Measurements from ENCODE around the gene FCGR3B.
A peak's percentile ranks its signal among the peaks of the same experiment; 100 is the strongest.
"Not testable (repeated sequence)": the region's sequence is repeated elsewhere in the genome, so short reads cannot be mapped to it uniquely, and the experiment has no call there.

FCGR3B gene

DNA sequence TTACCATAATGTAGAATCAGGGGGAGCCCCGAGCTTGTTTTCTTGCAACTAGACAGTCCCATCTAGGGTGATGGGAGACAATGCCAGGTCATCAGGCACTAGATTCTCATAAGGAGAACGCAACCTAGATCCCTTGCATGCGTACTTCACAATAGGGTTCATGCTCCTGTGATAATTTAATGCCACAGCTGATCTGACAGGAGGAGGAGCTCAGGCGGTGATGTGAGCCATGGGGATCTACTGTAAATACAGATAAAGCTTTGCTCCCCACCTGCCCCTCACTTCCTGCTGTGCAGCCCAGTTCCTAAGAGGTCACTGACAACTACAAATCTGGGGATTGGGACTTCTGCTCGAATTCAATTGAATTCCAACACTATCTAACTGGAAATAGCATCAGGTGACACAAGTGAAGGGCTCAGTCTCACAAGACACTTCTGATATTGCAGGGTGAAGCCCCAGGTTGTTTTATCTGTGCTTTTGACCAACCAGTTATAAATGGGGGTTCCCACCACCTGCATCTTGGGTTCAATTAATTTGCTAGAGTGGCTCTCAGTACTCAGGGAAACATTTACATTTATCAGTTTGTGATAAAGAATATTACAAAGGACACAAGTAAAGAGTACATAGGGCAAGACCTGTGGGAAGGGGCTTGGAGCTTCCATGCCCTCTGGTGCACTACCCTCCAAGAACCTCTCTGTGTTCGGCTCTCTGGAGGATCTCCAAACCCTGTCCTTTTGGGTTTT is 7.4 kb upstream of the FCGR3B start:
- not testable (repeated sequence) for DNase-seq

- DNase-seq: not testable (repeated sequence)
Observed at GRCh38 chr1:161636976-161637375, 6.0 kb upstream of the FCGR3B start.

DNA sequence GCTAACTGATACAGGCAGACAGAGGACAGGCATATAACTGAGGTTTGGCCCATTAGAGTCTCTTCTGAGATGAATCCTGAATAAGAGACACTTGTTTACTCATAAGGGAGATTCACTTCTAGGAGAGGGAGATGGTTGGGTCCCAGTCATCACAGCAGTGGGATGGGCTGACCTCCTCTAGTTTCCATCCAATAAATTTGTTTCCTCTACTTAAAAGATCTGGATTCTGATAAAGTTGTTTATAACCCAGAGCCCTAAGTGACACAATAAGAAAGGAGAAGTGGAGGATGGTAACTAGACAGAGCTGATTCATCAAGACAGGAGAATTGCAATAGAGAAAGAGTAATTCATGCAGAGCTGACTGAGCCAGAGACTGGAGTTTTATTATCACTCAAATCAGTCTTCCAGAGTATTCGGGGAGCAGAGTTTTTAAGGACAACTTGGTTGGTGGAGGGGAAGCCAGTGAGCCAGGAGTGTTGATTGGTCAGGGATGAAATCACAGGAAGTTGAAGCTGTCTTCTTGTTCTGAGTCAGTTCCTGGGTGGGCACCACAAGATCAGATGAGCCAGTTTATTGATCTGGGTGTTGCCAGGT is 5.3 kb upstream of the FCGR3B start:
- DNase-seq: peak; percentile 26 to 54

- not testable (repeated sequence) for DNase-seq
Observed at GRCh38 chr1:161634993-161635392, 4.0 kb upstream of the FCGR3B start.

- not testable (repeated sequence) for DNase-seq
Observed at GRCh38 chr1:161630128-161630742, 741 bp downstream of the FCGR3B start.

DNA sequence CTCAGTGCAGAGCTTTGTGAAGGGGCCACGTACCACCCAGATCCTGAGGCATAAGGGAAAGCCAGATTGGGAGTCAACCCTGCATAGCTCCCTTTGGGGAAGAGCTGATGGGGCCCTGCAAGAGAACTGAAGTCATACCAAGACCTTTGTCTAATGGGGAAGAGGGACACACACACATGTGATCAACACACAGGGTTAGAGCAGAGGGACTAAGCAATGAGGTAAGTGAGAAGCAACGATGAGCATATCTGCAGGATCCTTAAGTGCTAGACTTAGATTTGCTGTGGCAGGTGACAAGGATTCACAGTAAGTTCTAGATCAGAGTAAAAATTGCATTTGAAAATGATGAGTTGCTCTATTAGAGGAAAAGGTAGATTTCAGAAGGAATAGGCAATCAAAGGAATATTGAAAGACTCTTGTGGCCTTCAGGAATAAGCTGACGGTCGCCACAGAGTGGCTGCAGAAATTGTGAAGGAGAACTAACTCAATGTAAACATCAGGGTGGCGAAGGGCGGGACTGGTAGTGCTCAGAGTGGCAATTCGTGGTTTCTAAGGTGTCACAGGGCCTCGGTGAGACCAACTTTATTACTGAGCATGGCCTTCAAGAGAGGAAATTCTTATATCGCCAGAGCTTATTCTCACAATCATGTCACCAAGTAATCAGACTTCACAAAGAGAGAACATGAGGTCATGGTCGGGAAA is 4.4 kb downstream of the FCGR3B start:
- not testable (repeated sequence) for DNase-seq

DNA sequence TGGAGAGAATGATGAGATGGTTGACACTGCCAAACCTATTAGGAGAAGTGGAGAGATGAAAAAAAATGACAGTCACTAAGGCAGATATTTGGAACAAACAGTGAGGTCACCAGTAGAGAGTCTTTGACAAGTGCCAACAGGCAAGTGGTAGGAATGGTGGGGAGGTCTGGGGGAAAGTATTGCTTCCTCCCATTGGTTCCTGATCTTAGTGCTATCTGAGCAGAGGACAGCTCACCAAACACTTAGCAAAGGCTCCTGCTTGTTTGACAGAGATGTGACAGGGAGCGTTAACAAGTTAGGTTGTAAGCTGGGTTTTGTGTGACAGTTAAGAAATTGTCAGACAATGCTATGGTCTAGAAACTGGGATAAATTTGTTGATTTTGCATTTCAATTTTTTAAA is 6.4 kb downstream of the FCGR3B start:
- not testable (repeated sequence) for DNase-seq

DNA sequence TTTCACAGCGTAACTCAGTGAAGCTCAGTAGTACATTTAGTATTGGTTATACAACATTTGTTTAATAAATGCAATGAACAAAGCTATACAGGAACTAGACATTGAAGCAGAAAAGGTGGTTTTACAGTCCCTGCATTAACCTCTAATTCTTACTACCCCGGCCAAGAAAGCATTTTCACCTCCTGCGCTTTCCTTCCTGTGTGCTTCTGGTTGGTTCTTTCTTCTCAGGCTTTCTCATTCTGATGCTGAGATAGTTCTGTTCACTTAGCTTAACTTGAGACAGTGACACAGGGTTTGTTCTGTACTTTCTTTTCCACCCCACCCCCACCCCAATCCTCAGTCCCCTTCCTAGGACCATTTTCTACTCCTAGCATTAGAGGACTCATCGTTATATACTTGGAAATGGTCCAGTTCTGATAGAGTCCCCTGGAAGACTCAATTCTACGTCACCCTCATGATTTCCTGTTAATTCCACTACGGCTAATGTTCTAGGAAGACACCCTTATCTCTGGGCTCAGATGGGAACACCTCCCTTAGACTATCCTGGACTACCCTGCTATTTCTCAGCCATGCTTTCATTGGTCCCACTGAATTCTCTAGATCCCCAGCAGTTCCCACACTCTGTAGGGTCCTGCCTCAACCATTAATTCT is 7.5 kb downstream of the FCGR3B start:
- not testable (repeated sequence) for DNase-seq

- DNase-seq: peak in 1 of 2 donors; percentile 17
Observed at GRCh38 chr1:161622054-161622453, 8.9 kb downstream of the FCGR3B start.

- peak; percentile 80 to 93 for DNase-seq
Observed at GRCh38 chr1:161621181-161622000, 9.6 kb downstream of the FCGR3B start.

GRCh38 chr1:161620399-161620798 is 10.6 kb downstream of the FCGR3B start:
- not testable (repeated sequence) for DNase-seq

- not testable (repeated sequence) for DNase-seq
Observed at GRCh38 chr1:161618517-161618916, 12.5 kb downstream of the FCGR3B start.

DNA sequence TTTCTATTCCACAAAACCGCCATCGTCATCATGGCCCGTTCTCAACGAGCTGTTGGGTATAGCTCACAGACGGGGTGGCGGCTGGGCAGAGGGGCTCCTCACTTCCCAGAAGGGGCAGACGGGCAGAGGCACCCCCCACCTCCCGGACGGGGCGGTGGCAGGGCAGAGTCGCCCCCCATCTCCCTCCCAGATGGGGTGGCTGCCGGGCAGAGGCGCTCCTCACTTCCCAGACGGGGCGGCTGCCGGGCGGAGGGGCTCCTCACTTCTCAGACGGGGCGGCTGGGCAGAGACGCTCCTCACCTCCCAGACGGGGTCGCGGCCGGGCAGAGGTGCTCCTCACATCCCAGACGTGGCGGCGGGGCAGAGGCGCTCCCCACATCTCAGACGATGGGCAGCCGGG is 14.6 kb downstream of the FCGR3B start:
- DNase-seq: not testable (repeated sequence)

DNA sequence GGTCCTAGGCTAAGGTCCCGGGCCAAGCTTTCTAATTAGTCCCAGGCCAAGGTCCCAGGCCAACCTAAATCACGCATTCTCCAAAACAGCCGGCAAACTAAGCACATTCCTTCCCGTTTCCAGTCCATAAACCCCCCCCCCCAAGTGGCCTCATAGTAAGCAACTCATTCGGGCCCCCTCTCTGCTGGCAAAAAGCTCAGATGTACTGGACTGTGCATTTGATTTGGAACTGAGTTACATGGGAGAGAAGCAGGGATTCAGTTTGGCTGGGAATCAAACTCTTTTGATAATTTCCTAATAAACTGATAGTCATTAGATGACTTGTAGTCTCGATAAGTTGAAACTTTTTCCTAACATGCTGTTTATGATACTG is 17.8 kb downstream of the FCGR3B start:
- DNase-seq: not testable (repeated sequence)

DNA sequence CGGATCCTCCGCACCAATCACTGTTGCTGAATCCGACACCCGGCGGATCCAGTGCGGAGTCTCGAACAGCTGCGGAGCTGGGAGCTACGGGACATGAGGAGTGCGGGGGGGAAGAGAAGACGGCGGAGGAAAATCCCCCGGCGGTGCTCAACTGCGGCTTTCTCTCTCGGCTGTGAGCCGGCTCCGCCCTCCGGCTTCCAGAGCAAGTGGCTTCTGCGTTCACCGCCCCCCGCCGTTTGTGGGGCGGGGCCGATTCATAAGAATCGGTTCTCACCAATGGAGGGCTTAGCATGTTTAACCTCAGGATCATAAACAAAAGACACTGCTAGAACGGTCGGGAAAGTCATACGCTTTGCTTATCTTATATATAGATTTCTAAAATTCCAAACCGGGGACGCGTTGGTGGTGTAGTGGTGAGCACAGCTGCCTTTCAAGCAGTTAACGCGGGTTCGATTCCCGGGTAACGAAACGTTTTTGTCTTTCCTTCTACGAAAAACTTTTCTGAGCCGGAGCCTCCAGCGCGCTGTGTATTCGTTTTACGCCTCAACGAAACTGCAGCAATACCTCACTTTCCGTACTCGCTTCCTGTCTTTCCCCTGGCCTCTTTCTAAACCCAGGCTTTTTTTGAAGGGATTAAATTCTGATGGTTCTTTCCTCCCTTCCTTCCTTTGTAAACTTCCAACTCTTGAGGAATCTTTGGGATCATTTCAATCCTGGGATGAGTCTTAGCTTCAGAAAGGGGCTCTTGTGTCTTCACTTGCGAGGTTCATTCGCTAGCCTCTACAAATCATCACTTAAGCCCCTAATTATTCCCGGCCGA is 18.4 kb downstream of the FCGR3B start:
- peak; percentile 97 for DNase-seq

DNA sequence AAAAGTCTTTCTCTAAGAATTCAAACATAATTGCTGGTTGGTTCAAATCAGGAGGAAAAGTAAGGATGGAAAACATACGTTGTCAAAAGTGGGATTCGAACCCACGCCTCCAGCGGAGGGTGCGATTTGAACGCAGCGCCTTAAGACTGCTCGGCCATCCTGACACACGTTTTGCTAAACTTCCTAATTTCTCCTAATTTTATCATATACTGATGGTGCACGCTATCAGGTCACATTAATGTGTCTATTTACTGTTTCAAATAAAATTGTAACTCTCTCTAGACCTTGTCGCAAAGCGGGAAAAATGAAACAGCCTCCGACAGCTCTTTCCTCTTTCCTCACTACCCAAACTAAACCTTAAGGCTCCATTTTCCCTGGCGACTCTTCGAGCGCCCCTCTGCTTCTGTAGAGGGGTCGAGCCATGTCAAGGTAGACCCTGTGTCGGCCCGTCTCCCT is 19.1 kb downstream of the FCGR3B start:
- peak; percentile 18 to 51 for DNase-seq

GRCh38 chr1:161610198-161610597 is 20.8 kb downstream of the FCGR3B start:
- not testable (repeated sequence) for DNase-seq

DNA sequence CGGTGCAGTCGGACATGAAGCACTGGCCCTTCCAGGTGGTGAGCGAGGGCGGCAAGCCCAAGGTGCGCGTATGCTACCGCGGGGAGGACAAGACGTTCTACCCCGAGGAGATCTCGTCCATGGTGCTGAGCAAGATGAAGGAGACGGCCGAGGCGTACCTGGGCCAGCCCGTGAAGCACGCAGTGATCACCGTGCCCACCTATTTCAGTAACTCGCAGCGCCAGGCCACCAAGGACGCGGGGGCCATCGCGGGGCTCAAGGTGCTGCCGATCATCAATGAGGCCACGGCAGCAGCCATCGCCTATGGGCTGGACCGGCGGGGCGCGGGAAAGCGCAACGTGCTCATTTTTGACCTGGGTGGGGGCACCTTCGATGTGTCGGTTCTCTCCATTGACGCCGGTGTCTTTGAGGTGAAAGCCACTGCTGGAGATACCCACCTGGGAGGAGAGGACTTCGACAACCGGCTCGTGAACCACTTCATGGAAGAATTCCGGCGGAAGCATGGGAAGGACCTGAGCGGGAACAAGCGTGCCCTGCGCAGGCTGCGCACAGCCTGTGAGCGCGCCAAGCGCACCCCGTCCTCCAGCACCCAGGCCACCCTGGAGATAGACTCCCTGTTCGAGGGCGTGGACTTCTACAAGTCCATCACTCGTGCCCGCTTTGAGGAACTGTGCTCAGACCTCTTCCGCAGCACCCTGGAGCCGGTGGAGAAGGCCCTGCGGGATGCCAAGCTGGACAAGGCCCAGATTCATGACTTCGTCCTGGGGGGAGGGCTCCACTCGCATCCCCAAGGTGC is 24.2 kb downstream of the FCGR3B start:
- DNase-seq: not testable (repeated sequence)

DNA sequence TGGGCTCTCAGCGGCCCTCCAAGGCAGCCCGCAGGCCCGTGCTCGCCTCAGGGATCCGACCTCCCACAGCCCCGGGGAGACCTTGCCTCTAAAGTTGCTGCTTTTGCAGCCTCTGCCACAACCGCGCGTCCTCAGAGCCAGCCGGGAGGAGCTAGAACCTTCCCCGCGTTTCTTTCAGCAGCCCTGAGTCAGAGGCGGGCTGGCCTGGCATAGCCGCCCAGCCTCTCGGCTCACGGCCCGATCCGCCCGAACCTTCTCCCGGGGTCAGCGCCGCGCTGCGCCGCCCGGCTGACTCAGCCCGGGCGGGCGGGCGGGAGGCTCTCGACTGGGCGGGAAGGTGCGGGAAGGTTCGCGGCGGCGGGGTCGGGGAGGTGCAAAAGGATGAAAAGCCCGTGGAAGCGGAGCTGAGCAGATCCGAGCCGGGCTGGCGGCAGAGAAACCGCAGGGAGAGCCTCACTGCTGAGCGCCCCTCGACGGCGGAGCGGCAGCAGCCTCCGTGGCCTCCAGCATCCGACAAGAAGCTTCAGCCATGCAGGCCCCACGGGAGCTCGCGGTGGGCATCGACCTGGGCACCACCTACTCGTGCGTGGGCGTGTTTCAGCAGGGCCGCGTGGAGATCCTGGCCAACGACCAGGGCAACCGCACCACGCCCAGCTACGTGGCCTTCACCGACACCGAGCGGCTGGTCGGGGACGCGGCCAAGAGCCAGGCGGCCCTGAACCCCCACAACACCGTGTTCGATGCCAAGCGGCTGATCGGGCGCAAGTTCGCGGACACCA is 25.0 kb downstream of the FCGR3B start:
- not testable (repeated sequence) for DNase-seq

Measured in inflammatory macrophage treated with lipopolysaccharide for 1 hour (primary cell).